MM.1S (cell line): ENCODE results near the gene CHMP4A.
A peak's percentile ranks its signal among the peaks of the same experiment; 100 is the strongest.

Experiments
- DNase-seq: peaks from one replicate; pipeline ENCODE4 v3.0.0-alpha.2; 2015
- H2AFZ ChIP-seq: fragments of 300-600 bp; sonication (generic); 2 replicates; pipeline ENCODE4 v1.6.0; 2016; ENCODE audit warnings: antibody characterized with exemption, low read length
- H3F3A ChIP-seq: fragments of 300-600 bp; sonication (generic); 2 replicates; pipeline ENCODE4 v1.6.1; 2016; ENCODE audit warnings: mild to moderate bottlenecking, antibody characterized with exemption, low read length, moderate library complexity, mixed read lengths; ENCODE audit not compliant: insufficient read depth
- H3K27ac ChIP-seq: fragments of 300-600 bp; sonication (generic); 2 replicates; pipeline ENCODE4 v1.5.1; 2016; ENCODE audit warnings: mild to moderate bottlenecking, low read length
- H3K27me3 ChIP-seq: fragments of 300-600 bp; sonication (generic); replicated peaks from 2 replicates; pipeline ENCODE4 v1.6.0; 2016; ENCODE audit warnings: low read length; ENCODE audit not compliant: insufficient read depth
- H3K36me3 ChIP-seq: fragments of 300-600 bp; sonication (generic); replicated peaks from 2 replicates; pipeline ENCODE4 v1.6.1; 2016; ENCODE audit warnings: mild to moderate bottlenecking, low read length, mixed read lengths; ENCODE audit not compliant: insufficient read depth
- H3K4me1 ChIP-seq: fragments of 300-600 bp; sonication (generic); 2 replicates; pipeline ENCODE4 v1.6.1; 2016; ENCODE audit warnings: low read length, mixed read lengths
- H3K4me2 ChIP-seq: fragments of 300-600 bp; sonication (generic); 2 replicates; pipeline ENCODE4 v1.6.0; 2016; ENCODE audit warnings: low read depth, low read length
- H3K4me3 ChIP-seq: fragments of 300-600 bp; sonication (generic); 2 replicates; pipeline ENCODE4 v1.5.1; 2016; ENCODE audit warnings: low read length, mixed read lengths
- H3K79me2 ChIP-seq: fragments of 300-600 bp; sonication (generic); 2 replicates; pipeline ENCODE4 v1.6.1; 2016; ENCODE audit warnings: mixed run types, low read length, mixed read lengths
- H3K9ac ChIP-seq: fragments of 300-600 bp; sonication (generic); 2 replicates; pipeline ENCODE4 v1.6.1; 2016; ENCODE audit warnings: low read length, mixed read lengths
- H3K9me2 ChIP-seq: fragments of 300-600 bp; sonication (generic); replicated peaks from 2 replicates; pipeline ENCODE4 v1.6.1; 2016; ENCODE audit warnings: mild to moderate bottlenecking, low read length, mixed read lengths; ENCODE audit not compliant: insufficient read depth
- H3K9me3 ChIP-seq: fragments of 300-600 bp; sonication (generic); replicated peaks from 2 replicates; pipeline ENCODE4 v1.6.1; 2016; ENCODE audit warnings: mild to moderate bottlenecking, low read length, mixed read lengths; ENCODE audit not compliant: insufficient read depth
- H4K20me1 ChIP-seq: fragments of 300-600 bp; sonication (generic); 2 replicates; pipeline ENCODE4 v1.6.1; 2016; ENCODE audit warnings: mild to moderate bottlenecking, low read length, moderate library complexity, mixed read lengths; ENCODE audit not compliant: insufficient read depth
- EZH2 ChIP-seq: fragments of 300-600 bp; sonication (generic); optimal IDR thresholded peaks from 2 replicates; pipeline ENCODE3; 2017; ENCODE audit warnings: low read depth, mild to moderate bottlenecking, antibody characterized with exemption, low read length, mixed read lengths
- EZH2phosphoT487 ChIP-seq: fragments of 300-600 bp; sonication (generic); IDR thresholded peaks from 2 replicates; pipeline ENCODE4 v1.6.1; 2018; ENCODE audit warnings: antibody characterized with exemption, low read length
- TF ChIP-seq, protein P1 (sequence below): fragments of 300-600 bp; sonication (generic); IDR thresholded peaks from 2 replicates; pipeline ENCODE4 v1.5.1; 2016; ENCODE audit warnings: antibody characterized with exemption, low read length, mixed read lengths

CHMP4A gene

DNA sequence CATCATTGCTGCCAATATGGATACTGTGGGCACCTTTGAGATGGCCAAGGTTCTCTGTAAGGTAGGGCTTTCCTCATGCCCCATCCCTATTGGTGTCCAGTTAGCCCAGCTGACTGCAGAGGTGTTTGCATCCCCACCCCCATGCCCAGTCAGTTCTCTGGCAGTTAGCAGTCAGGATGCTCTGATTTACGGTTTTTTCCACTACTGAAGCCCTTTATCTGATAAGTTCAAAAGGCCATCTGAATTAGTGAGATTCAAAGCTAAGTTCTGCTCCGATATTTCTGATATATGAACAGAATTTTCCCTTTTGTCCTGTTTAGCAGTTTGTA, 20.2 kb upstream of the CHMP4A start:
- no peak overlapping the region; the same call in 1 of the 2 replicates for H3K27ac ChIP-seq
- no peak overlapping the region for H2AFZ ChIP-seq
- peak overlapping the region; percentile 81 for H3K4me2 ChIP-seq
- H3K9me2 ChIP-seq: no peaks in the 10 kb centered on the region
- H3K36me3 ChIP-seq: no peaks in the 10 kb centered on the region
- H4K20me1 ChIP-seq: no peaks in the 10 kb centered on the region
- TF ChIP-seq, protein P1, sequence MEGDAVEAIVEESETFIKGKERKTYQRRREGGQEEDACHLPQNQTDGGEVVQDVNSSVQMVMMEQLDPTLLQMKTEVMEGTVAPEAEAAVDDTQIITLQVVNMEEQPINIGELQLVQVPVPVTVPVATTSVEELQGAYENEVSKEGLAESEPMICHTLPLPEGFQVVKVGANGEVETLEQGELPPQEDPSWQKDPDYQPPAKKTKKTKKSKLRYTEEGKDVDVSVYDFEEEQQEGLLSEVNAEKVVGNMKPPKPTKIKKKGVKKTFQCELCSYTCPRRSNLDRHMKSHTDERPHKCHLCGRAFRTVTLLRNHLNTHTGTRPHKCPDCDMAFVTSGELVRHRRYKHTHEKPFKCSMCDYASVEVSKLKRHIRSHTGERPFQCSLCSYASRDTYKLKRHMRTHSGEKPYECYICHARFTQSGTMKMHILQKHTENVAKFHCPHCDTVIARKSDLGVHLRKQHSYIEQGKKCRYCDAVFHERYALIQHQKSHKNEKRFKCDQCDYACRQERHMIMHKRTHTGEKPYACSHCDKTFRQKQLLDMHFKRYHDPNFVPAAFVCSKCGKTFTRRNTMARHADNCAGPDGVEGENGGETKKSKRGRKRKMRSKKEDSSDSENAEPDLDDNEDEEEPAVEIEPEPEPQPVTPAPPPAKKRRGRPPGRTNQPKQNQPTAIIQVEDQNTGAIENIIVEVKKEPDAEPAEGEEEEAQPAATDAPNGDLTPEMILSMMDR: no peak
- TF ChIP-seq EZH2phosphoT487 (no peak), EZH2 (no peak)
- no peaks in the 10 kb centered on the region for H3F3A ChIP-seq
- H3K79me2 ChIP-seq: peaks cover 30% of the 10 kb centered on the region
- H3K27me3 ChIP-seq: no peaks in the 10 kb centered on the region
- peak overlapping the region; percentile 66; the same call in 1 of the 2 replicates for H3K9ac ChIP-seq
- H3K4me3 ChIP-seq: peak overlapping the region; percentile 81
- H3K9me3 ChIP-seq: no peaks in the 10 kb centered on the region
- peaks cover 5% of the 10 kb centered on the region for H3K4me1 ChIP-seq
- DNase-seq: no peak

DNA sequence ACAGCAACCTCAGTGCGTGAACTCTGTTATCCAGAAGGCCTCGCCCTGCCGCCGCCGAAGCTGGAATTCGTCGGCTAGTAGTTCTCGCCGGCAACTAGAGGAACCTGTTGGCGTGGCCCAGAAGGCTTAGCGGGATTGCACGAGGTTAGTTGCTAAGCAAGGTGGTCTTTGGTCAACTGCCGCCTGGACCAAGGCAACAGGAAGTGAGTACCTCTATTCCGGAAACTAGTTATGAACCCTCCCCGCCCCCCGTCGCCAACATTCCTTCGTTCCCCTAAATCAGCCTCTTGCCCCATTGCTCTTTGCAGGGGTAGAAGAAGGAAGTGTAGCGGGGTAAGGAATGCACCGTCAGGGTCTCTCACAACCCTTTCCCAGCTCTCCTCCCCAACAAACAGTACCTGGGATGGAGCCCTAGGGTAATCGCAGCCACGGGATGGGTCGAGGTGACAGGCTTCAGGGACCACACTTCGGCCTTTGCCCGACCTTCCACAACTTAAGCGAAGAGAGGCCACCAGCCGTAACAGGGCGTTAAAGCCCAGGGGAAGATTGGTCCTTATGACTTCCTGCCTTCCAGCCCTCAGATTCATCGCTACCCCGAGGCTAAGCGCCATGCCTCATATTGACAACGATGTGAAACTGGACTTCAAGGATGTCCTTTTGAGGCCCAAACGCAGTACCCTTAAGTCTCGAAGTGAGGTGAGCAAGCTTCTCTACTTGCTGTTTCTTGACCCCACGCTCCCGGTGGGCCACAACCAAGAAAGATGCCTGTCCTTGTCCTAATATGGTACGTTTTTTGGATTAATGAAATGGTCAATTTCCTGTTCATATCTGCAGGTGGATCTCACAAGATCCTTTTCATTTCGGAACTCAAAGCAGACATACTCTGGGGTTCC, 19.6 kb upstream of the CHMP4A start, which contains the start of gene GMPR2:
Gene GMPR2, plus strand, starts transcription at position 285 of the 893 bp plus-strand sequence. Its CDS starts 325 bp downstream, at position 610.
- TF ChIP-seq EZH2 (no peak), EZH2phosphoT487 (no peak)
- TF ChIP-seq, protein P1: no peak
- peak within 1 kb of the TSS; percentile 82 for H2AFZ ChIP-seq
- peak within 1 kb of the TSS; percentile 66 for H3K9ac ChIP-seq
- no peak for DNase-seq
- no peaks in the 10 kb centered on the region for H4K20me1 ChIP-seq
- H3K4me1 ChIP-seq: peaks cover 5% of the 10 kb centered on the region
- peak within 1 kb of the TSS; percentile 81 for H3K4me3 ChIP-seq
- H3K27me3 ChIP-seq: no peaks in the 10 kb centered on the region
- H3K9me2 ChIP-seq: no peaks in the 10 kb centered on the region
- H3K27ac ChIP-seq: peak within 1 kb of the TSS; percentile 73; the same call in 1 of the 2 replicates
- no peaks in the 10 kb centered on the region for H3F3A ChIP-seq
- H3K9me3 ChIP-seq: no peaks in the 10 kb centered on the region
- peaks cover 30% of the 10 kb centered on the region for H3K79me2 ChIP-seq
- peak within 1 kb of the TSS; percentile 81 for H3K4me2 ChIP-seq
- H3K36me3 ChIP-seq: no peaks in the 10 kb centered on the region

DNA sequence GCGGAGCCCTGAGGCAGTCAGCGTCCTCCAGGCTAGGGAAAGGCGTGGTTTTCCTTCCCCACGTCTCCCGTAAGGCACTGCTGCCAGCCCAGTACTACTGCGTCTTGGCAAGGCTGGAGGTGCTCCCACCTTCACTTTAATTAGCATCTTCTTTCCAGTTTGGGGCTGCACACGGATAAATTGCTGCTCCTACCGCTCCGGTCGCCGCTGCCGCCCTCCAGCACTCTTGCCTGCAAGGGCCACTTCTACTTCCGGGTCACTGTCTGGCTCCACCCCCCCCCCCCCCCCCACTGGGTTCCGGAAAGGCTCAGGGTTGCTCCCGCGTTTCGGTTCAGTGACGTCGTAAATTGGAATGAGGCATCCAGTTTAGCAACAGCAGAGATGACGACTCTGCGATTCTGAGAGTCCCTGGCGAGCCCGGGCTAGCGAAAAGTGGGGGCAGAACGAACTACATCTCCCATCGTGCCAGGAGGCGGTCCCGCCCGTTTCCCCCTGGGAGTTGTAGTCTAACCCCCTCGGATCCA, 18.9 kb upstream of the CHMP4A start, which contains the start of gene NEDD8:
Gene NEDD8, minus strand, starts transcription at position 247 of the 524 bp plus-strand sequence. Its CDS starts 100 bp downstream, at position 147.
- Histone ChIP-seq H3K27me3 (no peaks in the 10 kb centered on the region), H3K9me2 (no peaks in the 10 kb centered on the region), H3K36me3 (no peaks in the 10 kb centered on the region), H3F3A (no peaks in the 10 kb centered on the region), H3K4me1 (peaks cover 5% of the 10 kb centered on the region), H3K79me2 (peaks cover 30% of the 10 kb centered on the region), H3K4me2 (peak within 1 kb of the TSS; percentile 81), H2AFZ (peak within 1 kb of the TSS; percentile 82), H3K4me3 (peak within 1 kb of the TSS; percentile 81), H3K27ac (peak within 1 kb of the TSS; percentile 73; the same call in 1 of the 2 replicates), H4K20me1 (no peaks in the 10 kb centered on the region), H3K9ac (peak within 1 kb of the TSS; percentile 66), H3K9me3 (no peaks in the 10 kb centered on the region)
- TF ChIP-seq EZH2phosphoT487: no peak
- TF ChIP-seq EZH2: no peak
- TF ChIP-seq, protein P1: no peak
- DNase-seq: peak; percentile 67
